Loucy (cell line): ENCODE results near the gene FEZ2.

Source experiments
- CTCF ChIP-seq: fragments of 200-600 bp; sonication (generic); conservative IDR thresholded peaks from 2 replicates; pipeline ENCODE4 v1.5.1; 2014; ENCODE audit warnings: mild to moderate bottlenecking, antibody characterized with exemption, low read length
- EZH2phosphoT487 ChIP-seq: fragments of 200-600 bp; IDR thresholded peaks from 2 replicates; pipeline ENCODE4 v1.6.1; 2018; ENCODE audit warnings: antibody characterized with exemption, mild to moderate bottlenecking, moderate library complexity, borderline replicate concordance

GRCh38 chr2:36528274-36528673 lies 69.7 kb downstream of the FEZ2 start:
- TF ChIP-seq CTCF = no peak
- TF ChIP-seq EZH2phosphoT487 = no peak
